GM12891 (cell line): ENCODE results near the gene CCT2.

Source experiments
- PAX5 ChIP-seq: IDR thresholded peaks from 2 replicates; pipeline ENCODE4 v1.6.1; 2011; ENCODE audit warnings: low read length, moderate library complexity, mild to moderate bottlenecking; ENCODE audit not compliant: insufficient read depth, severe bottlenecking
- POLR2A ChIP-seq: IDR thresholded peaks from 2 replicates; pipeline ENCODE4 v1.6.1; 2011; ENCODE audit warnings: low read depth, low read length, control low read depth
- POLR2AphosphoS5 ChIP-seq: IDR thresholded peaks from 2 replicates; pipeline ENCODE4 v1.6.1; 2011; ENCODE audit warnings: low read depth, low read length, control low read depth
- POU2F2 ChIP-seq: IDR thresholded peaks from 2 replicates; pipeline ENCODE4 v1.6.1; 2011; ENCODE audit warnings: low read depth, mild to moderate bottlenecking, control low read depth, low read length, moderate library complexity
- SPI1 ChIP-seq: IDR thresholded peaks from 2 replicates; pipeline ENCODE4 v1.6.1; 2011; ENCODE audit warnings: low read depth, low read length, control low read depth
- TAF1 ChIP-seq: IDR thresholded peaks from 2 replicates; pipeline ENCODE4 v1.6.1; 2011; ENCODE audit warnings: low read depth, low read length, control low read depth

DNA sequence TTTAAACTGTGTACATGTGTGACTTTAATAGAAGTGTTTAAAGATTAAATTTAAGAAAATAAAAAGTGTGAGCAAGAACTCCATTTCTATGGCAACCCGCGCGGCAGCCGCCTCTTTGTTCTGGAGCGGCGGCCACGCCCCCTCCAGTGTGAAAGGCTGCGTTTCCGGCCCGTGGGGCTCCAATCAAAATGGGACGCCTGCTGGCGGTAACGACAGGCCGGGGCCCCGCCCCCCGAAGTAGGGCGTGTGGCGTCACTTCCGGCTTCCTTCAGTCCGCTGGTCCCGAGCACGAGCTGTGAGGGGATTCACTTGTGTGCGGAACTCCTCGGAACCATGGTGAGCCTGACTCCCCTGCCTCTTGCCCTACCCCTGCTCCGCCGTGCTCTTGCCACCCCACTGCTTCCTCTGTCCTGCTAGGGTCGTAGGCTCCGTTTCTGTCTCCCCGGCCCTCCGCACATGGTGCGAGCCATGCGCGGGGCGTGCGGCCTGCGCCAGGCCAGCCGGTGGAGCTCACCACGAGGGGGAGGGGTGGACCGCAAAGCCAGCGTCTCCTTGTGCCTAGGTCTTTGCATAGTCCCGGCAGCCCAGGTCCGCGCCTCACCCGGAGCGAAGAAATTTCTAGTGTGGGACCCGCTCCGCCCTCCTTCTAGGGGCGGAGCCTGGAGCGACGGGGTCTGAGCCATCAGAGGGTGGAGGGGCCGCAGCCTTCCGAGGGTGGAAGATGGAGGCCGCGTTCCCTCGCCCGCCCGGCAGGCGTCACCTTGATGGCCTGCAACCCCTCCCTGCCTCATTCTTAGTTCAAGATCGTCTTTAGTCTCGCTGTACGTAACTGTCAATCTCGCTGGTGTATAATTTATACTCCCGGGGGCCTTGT lies at the start of gene CCT2:
- TF ChIP-seq POLR2A (peak; percentile 98), TAF1 (peak; percentile 97), SPI1 (no peak), POLR2AphosphoS5 (peak; percentile 98), POU2F2 (peak; percentile 83), PAX5 (no peak)
